HG02798 (cell line): ENCODE measurements around the gene ORC4.
"Not testable (repeated sequence)": the region's sequence is repeated elsewhere in the genome, so short reads cannot be mapped to it uniquely, and the experiment has no call there.

Experiments used
- ATAC-seq: cut with Tn5 transposase; IDR thresholded peaks from one replicate; pipeline ENCODE4 v1.9.1; 2021; ENCODE audit warnings: mild to moderate bottlenecking; ENCODE audit not compliant: unreplicated experiment, poor library complexity

ORC4 gene

DNA sequence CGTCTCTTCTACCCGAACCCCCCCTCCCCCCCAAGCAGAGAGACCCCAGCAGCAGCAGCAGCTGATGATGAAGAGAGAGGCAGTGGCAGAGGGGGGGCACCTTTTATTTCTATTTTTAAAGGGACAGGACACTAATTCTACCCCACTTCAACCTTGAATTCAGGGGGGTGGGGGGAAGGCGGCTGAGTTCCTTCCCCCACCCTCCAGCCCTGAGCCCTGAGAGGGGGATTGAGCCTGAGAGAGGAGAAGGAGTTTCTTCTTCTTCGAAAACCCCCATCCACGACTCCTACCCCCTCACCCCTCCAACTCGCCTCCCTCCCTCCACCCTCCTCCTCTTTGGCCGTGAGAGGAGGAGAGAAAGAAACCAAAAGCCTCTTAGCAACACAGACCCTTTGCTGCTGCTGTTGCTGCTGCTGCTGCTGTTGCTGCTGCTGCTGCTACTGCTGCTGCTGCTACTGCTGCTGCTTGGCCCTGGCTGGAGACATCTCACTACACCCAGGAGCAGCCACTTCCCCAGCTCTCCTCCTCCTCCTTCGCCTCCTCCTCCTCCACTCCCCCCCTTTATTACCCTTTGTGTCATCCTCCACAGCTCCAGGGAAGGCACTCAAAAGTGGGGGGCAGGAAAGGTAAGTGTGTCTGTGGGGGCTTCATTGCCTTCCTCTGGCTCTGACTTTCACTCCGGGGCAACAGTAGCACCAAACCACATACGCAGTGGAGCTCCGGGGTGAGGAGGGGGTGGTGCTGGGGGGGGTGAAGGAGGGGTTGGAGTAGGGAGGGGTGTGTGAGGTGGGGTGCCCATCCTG, 723 bp upstream of the ORC4 start, which contains the start of gene MBD5:
TSS of gene MBD5 (plus strand) at position 33 of the 803 bp plus-strand sequence.
- ATAC-seq = peak; percentile 44

DNA sequence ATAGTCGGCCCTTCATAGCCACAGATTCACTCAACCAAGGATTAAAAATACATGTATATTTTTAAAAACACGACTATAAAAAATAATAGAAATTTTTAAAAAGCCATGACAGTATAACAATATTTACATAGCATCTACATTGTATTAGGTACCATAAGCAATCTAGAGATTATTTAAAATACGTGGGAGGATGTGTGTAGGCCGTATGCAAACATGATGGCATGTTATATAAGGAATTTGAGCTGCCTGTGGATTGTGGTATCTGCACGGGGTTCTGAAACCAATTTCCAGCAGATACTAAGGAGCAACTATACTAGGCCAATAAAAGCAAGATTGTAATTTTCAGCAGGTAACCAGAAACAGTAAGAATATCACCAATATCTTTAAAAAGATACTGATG, 5.9 kb downstream of the ORC4 start:
- no peak for ATAC-seq

- no peak for ATAC-seq
Measured at GRCh38 chr2:148013876-148014275, 6.7 kb downstream of the ORC4 start.

DNA sequence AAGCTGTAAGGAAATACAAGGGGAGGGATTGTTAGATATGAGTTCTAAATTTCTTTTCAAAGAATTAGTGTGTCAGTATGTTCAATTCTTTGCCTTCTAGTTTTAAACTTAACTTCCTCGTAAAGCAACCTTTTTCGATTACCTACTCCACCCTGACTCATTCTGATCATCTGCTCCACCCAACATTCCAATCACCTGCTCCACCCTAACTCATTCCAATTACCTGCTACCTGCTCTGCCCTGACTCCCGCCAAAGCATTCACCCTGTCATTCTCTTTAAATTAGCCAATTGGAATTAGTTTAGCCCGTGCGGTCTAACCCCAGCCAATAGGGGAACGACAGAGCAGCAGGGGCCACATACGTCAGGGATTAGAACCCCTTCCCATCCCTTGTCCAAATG, 12.1 kb downstream of the ORC4 start:
- ATAC-seq = not testable (repeated sequence)

GRCh38 chr2:148007219-148007900, 13.2 kb downstream of the ORC4 start:
- ATAC-seq = no peak

DNA sequence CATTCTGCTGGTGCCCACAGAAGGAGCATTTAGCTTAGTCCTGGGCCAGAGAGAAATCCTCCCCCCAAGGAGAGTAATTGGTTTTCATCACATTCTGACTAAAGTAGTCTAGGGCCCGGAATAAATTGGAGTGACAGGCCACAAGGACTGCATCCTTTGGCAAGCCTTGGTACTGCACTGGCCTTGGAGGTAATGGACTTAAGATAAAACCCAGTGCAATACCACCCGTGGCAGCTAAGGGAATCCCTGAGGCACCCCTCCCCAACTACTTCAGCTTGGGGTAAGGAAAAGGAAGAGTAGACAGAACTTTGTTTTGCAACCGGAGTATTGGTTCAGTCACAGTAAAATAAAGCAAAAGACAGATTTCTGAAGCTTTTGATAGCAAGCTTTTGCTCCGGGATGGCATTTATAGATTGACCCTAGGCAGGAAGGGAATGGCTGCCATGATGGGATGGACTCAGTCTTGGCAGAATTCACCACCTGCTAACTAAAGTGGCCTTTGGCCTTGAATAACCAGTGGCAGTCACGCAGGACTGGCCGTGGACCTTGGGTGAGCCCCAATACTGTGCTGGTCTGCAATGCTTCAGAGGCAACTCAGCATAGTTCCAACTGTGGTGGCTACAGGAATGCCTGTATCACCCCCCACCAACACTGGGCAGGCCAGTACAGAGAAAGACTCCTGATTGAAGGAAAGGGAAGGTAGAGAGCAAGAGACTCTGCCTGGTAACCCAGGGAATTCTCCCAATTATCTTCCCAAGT, 14.1 kb downstream of the ORC4 start:
- ATAC-seq = no peak

GRCh38 chr2:148002420-148002819, 18.1 kb downstream of the ORC4 start:
- ATAC-seq = not testable (repeated sequence)

DNA sequence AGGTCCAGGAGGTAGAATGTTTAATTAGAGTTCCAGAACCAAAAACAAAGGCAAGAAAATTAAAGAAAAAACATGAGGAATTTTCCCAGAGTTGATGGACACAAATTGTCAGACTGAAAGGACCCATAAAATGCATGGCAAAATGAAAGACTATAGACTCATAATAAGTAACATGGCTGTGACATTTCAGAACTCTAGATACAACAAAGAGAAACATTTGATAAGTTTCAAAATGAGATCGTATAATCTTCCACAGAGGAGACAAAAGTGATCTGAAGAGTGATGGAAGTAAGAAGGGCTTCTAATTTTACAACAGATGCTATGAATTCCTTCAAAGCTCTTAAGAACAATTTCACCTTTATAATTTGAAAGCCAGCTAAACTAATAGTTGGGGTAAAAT, 20.4 kb downstream of the ORC4 start:
- ATAC-seq = no peak

DNA sequence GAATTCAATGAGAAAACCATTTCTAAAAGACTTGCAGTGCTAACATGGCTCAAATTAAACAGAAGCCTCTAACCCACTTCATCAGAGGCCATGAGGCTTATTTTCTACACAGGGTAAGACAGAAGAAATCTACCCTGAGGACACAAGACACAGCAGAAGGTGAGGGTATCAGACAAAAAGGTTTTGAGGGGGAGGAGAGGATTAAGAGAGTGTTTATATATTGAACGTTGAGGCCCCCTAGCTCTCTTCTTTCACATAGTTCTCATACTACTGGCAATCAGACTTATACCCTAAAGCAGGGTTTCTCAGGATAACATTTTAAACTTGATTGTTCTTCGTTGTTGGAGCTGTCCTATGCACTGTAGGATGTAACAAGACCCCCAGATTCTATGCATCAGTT, 21.4 kb downstream of the ORC4 start:
- no peak for ATAC-seq

- ATAC-seq = no peak
Measured at GRCh38 chr2:147998203-147998602, 22.3 kb downstream of the ORC4 start.

GRCh38 chr2:147996828-147997227, 23.7 kb downstream of the ORC4 start:
- ATAC-seq = no peak

- not testable (repeated sequence) for ATAC-seq
Measured at GRCh38 chr2:147994965-147995364, 25.6 kb downstream of the ORC4 start.

DNA sequence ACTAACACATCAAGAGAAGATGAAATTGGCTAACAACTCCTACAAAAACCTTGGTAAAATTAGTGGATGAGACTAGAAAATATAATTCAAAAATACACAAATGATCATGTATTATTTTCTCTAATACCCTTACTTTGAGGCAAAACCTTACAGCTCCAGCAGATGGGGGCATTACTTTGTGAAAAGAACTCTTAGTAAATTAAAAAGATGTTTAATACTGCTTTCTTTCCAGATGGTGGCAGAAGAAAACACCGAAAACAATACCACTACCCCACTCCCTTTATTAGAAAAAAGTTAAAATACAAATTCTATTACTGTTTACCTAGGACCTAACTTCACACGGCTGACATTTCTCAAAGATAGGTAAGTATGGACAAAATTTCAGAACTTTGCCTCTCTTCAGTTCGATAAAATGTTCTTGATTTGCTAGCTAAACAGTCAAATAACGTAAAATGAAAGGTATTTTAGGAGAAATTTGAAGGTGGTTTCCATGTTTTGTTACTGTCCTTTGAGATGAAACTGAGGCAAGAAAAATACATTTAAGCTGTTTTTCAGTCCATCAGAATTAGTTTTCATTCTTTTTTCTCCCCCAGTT, 30.6 kb downstream of the ORC4 start:
- ATAC-seq = peak; percentile 84

- no peak for ATAC-seq
Measured at GRCh38 chr2:147989102-147989501, 31.4 kb downstream of the ORC4 start.

DNA sequence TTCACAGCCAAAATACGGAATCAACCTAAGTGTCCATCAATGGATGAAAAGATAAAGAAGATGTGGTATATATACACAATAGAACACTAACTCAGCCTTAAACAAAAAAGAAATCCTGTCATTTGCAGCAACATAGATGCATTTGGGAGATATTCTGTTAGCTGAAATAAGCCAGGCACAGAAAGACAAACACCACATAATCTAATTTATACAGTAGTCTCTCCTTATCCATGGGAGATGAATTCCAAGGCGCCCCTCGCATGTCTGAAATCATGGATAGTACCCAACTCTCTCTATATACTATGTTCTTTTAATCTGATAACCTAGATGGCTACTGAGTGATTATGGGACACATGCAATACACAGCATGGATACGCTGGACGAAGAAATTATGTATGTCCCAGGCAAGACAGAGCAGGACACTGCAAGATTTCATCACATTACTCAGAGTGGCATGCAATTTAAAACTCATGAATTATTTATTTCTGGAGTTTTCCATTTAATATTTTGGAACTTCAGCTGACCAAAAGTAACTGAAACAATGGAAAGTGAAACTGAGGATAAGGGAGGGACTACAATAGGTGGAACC, 39.5 kb downstream of the ORC4 start:
- no peak for ATAC-seq

DNA sequence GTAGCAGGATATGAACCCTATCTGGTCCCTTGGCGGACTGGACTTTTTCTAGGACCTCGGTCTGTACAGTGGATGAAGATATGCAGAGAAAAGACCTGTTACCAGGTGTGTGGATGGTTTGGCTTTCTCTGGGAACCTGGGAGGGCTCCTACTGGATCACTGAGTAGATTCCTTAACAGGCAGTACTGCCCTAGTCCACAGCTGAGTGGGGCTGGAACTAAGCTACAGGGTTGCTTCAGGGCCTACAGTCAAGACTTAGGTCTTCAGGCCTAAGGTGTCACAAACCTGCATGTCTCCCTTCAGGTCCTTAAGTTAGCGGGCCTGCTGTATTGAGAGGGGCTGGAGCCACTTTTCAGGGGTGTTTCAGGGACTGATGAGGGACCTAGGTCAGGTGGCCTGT, 42.9 kb downstream of the ORC4 start:
- ATAC-seq = no peak

- ATAC-seq = no peak
Measured at GRCh38 chr2:147976102-147976501, 44.4 kb downstream of the ORC4 start.

DNA sequence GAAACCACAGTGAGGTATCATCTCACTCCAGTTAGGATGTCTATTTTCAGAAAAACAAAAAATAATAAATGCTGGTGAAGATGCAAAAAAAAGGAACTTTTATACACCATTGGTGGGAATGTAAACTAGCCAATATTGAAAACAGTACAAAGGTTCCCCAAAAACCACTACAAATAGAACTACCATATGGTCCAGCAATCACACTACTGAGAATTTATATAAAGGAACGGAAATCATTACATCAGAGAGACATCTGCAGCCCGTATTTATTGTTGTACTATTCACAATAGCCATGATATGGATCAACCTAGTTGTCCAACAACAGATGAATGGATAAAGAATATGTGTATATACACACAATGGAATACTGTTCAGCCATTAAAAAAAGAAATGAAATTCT, 52.0 kb downstream of the ORC4 start:
- no peak for ATAC-seq

GRCh38 chr2:147952118-147952517, 68.4 kb downstream of the ORC4 start:
- no peak for ATAC-seq

DNA sequence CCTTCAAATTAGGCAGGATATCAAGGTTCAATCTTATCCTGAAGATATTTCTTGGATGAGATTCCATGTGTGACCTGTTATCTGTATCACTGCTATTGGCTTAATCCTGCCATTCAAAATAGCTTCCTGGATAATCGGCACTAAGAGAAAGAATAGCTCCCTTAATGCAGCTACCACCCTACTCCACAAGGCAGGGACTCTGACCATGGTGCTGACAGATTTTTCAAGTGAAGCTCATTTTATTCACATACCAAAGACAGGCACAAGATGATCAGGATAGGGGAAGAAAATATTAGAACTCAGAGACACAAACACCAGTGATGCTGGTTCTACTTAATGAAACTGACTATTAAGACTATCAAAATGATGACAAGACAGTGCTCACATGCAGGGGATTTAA, 74.9 kb downstream of the ORC4 start:
- ATAC-seq = no peak
